ENCODE measurements around the gene DAPK2.

DAPK2 gene

GRCh38 chr15:64052925-64053491 lies 6.7 kb upstream of the DAPK2 start:
- Histone ChIP-seq H3K79me2 (ENCODE audit: insufficient read depth, low read length) (no peaks in the 10 kb centered on the region), H3K9me3 (ENCODE audit: insufficient read depth, low read length, severe bottlenecking) (no peaks in the 10 kb centered on the region), H3K27me3 (ENCODE audit: insufficient read depth, low read length, poor library complexity) (peaks cover 3% of the 10 kb centered on the region), H2AFZ (ENCODE audit: low read depth, low read length) (no peak overlapping the region), H3K4me3 (ENCODE audit: low read depth in 1 of 2, low read length in 2 of 2) (no peak overlapping the region), H3K9ac (ENCODE audit: low read depth, low read length) (no peak overlapping the region), H3K4me1 (ENCODE audit: insufficient read depth, low read length) (no peaks in the 10 kb centered on the region), H3K36me3 (ENCODE audit: insufficient read depth, low read length) (no peaks in the 10 kb centered on the region), H4K20me1 (ENCODE audit: insufficient read depth, low read length) (no peaks in the 10 kb centered on the region), H3K27ac (ENCODE audit: low read length) (no peak overlapping the region), H3K4me2 (ENCODE audit: insufficient read depth, low read length) (no peak overlapping the region)
- DNase-seq (no peak), ATAC-seq (ENCODE audit: insufficient read depth, low read depth) (no peak)
- TF ChIP-seq EZH2 (IDR thresholded peaks at IDR 0.05; ENCODE audit: borderline replicate concordance, low read depth, low read length, severe bottlenecking), result no peak
- TF ChIP-seq, protein P1, sequence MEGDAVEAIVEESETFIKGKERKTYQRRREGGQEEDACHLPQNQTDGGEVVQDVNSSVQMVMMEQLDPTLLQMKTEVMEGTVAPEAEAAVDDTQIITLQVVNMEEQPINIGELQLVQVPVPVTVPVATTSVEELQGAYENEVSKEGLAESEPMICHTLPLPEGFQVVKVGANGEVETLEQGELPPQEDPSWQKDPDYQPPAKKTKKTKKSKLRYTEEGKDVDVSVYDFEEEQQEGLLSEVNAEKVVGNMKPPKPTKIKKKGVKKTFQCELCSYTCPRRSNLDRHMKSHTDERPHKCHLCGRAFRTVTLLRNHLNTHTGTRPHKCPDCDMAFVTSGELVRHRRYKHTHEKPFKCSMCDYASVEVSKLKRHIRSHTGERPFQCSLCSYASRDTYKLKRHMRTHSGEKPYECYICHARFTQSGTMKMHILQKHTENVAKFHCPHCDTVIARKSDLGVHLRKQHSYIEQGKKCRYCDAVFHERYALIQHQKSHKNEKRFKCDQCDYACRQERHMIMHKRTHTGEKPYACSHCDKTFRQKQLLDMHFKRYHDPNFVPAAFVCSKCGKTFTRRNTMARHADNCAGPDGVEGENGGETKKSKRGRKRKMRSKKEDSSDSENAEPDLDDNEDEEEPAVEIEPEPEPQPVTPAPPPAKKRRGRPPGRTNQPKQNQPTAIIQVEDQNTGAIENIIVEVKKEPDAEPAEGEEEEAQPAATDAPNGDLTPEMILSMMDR (IDR thresholded peaks at IDR 0.05; ENCODE audit: borderline replicate concordance, extremely low read depth, low read length, poor library complexity, severe bottlenecking), result no peak

DNA sequence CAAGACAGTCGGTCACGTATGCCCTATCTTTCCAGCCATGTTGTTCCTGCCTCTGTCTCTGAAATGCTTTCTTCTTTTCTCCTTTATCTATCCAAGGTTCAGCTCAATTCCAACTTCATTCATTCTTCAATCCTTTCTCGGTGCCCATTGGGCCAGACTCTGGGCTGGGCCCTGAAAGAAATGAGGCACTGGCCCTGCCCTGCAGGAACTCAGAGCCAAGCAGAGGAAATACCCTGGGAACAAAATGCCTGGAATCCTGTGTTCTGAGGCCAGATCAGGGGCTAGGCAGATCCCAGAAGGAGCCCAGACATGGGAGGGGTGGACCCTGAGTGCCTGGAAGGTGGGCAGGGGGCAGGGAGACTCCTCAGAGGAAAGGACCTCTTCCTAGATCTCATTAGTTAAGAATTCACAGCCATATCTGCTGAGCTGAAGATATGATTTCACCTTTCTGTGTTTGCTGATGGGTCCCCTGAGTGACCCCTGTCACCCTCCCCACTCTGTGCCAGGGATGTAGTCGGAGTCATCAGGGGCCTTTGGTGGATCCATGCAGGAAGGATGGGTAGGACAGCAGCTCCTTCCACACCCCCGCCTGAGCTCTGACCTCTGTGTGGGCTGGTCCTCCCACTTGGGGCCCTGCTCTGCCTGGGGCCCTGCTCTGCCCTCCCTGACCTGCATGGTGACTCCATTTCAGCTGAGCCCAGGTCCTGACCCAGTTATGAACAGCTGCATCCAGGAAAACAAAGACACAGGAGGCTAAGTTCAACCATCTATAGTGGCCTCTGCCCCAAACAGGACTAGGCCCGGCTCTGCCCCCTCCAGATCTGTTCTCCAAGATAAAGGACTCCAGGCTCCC lies 5.3 kb upstream of the DAPK2 start:
- ATAC-seq (ENCODE audit: insufficient read depth, low read depth) (no peak), DNase-seq (no peak)
- H3K4me3 ChIP-seq (ENCODE audit: low read depth in 1 of 2, low read length in 2 of 2), result no peak overlapping the region
- no peaks in the 10 kb centered on the region for H3K36me3 ChIP-seq (ENCODE audit: insufficient read depth, low read length)
- H2AFZ ChIP-seq (ENCODE audit: low read depth, low read length), result no peak overlapping the region
- H3K4me1 ChIP-seq (ENCODE audit: insufficient read depth, low read length), result peaks cover 2% of the 10 kb centered on the region; the same call in 1 of the 2 replicates
- TF ChIP-seq EZH2 (IDR thresholded peaks at IDR 0.05; ENCODE audit: borderline replicate concordance, low read depth, low read length, severe bottlenecking), result no peak
- TF ChIP-seq, protein P1 (IDR thresholded peaks at IDR 0.05; ENCODE audit: borderline replicate concordance, extremely low read depth, low read length, poor library complexity, severe bottlenecking), result no peak
- no peak overlapping the region for H3K4me2 ChIP-seq (ENCODE audit: insufficient read depth, low read length)
- no peaks in the 10 kb centered on the region for H3K9me3 ChIP-seq (ENCODE audit: insufficient read depth, low read length, severe bottlenecking)
- no peaks in the 10 kb centered on the region for H4K20me1 ChIP-seq (ENCODE audit: insufficient read depth, low read length)
- peaks cover 16% of the 10 kb centered on the region for H3K27me3 ChIP-seq (ENCODE audit: insufficient read depth, low read length, poor library complexity)
- no peak overlapping the region for H3K27ac ChIP-seq (ENCODE audit: low read length)
- no peak overlapping the region for H3K9ac ChIP-seq (ENCODE audit: low read depth, low read length)
- no peaks in the 10 kb centered on the region for H3K79me2 ChIP-seq (ENCODE audit: insufficient read depth, low read length)

DNA sequence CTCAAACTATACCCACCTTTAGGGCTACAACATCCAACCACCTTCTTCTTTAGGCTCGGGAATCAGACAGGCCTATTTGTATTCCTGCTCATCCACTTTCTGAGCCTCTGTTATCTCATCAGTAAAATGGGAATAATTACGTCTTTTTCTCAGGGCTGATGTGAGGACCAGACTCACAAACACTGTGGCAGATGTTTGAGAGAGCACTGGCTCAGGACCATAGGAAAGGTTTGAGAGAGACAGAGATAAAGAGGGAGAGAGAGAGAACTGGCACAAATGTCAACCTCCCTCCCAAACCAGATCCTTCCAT lies 4.8 kb upstream of the DAPK2 start:
- Histone ChIP-seq H3K4me2 (ENCODE audit: insufficient read depth, low read length) (no peak overlapping the region), H3K9ac (ENCODE audit: low read depth, low read length) (no peak overlapping the region), H3K79me2 (ENCODE audit: insufficient read depth, low read length) (no peaks in the 10 kb centered on the region), H2AFZ (ENCODE audit: low read depth, low read length) (no peak overlapping the region), H3K36me3 (ENCODE audit: insufficient read depth, low read length) (no peaks in the 10 kb centered on the region), H4K20me1 (ENCODE audit: insufficient read depth, low read length) (no peaks in the 10 kb centered on the region), H3K27ac (ENCODE audit: low read length) (no peak overlapping the region), H3K9me3 (ENCODE audit: insufficient read depth, low read length, severe bottlenecking) (no peaks in the 10 kb centered on the region), H3K4me1 (ENCODE audit: insufficient read depth, low read length) (peaks cover 5% of the 10 kb centered on the region; the same call in 1 of the 2 replicates), H3K4me3 (ENCODE audit: low read depth in 1 of 2, low read length in 2 of 2) (no peak overlapping the region), H3K27me3 (ENCODE audit: insufficient read depth, low read length, poor library complexity) (peaks cover 19% of the 10 kb centered on the region)
- DNase-seq, result no peak
- TF ChIP-seq, protein P1 (IDR thresholded peaks at IDR 0.05; ENCODE audit: borderline replicate concordance, extremely low read depth, low read length, poor library complexity, severe bottlenecking), result no peak
- TF ChIP-seq EZH2 (IDR thresholded peaks at IDR 0.05; ENCODE audit: borderline replicate concordance, low read depth, low read length, severe bottlenecking), result no peak
- ATAC-seq (ENCODE audit: insufficient read depth, low read depth), result no peak
